Karpas-422 (cell line): ENCODE data around the gene TMCO6. TPM values are rescaled to one million over a fixed set of nuclear protein-coding genes. Genes with fewer than 3 reads are reported as not detected.

ENCODE experiments used
- DNase-seq: peaks from one replicate; pipeline ENCODE4 v3.0.0-alpha.2; 2015
- H2AFZ ChIP-seq: fragments of 200-600 bp; sonication (generic); 2 replicates; pipeline ENCODE4 v1.6.1; 2014; ENCODE audit warnings: antibody characterized with exemption, low read length, mixed read lengths
- H3K27ac ChIP-seq: fragments of 200-600 bp; sonication (generic); 2 replicates; pipeline ENCODE4 v1.5.1; 2014; ENCODE audit warnings: mild to moderate bottlenecking, low read length, moderate library complexity
- H3K27me3 ChIP-seq: fragments of 200-600 bp; sonication (generic); 2 replicates; pipeline ENCODE4 v1.6.1; 2014; ENCODE audit warnings: low read length, mixed read lengths
- H3K36me3 ChIP-seq: fragments of 200-600 bp; sonication (generic); 2 replicates; pipeline ENCODE4 v1.6.1; 2014; ENCODE audit warnings: low read length, mixed read lengths; ENCODE audit not compliant: insufficient read depth
- H3K4me1 ChIP-seq: fragments of 200-600 bp; sonication (generic); 2 replicates; pipeline ENCODE4 v1.6.1; 2014; ENCODE audit warnings: mild to moderate bottlenecking, low read length, mixed read lengths
- H3K4me2 ChIP-seq: fragments of 200-600 bp; sonication (generic); 2 replicates; pipeline ENCODE4 v1.6.1; 2014; ENCODE audit warnings: low read length, low read depth, mild to moderate bottlenecking; ENCODE audit not compliant: poor library complexity, severe bottlenecking
- H3K4me3 ChIP-seq: fragments of 200-600 bp; sonication (generic); 2 replicates; pipeline ENCODE4 v1.5.1; 2014; ENCODE audit warnings: mild to moderate bottlenecking, antibody characterized with exemption, low read length, mixed read lengths
- H3K79me2 ChIP-seq: fragments of 200-600 bp; sonication (generic); 2 replicates; pipeline ENCODE4 v1.6.1; 2014; ENCODE audit warnings: mild to moderate bottlenecking, low read length, mixed read lengths
- H3K9ac ChIP-seq: fragments of 200-600 bp; sonication (generic); 2 replicates; pipeline ENCODE4 v1.6.0; 2014; ENCODE audit warnings: low read length
- H3K9me2 ChIP-seq: fragments of 200-600 bp; sonication (generic), shearing (Covaris generic); replicated peaks from 2 replicates; pipeline ENCODE4 v1.6.0; 2014; ENCODE audit warnings: mild to moderate bottlenecking, low read length, moderate library complexity; ENCODE audit not compliant: insufficient read depth
- H3K9me3 ChIP-seq: fragments of 300-700, 200-600 bp; sonication (generic); 2 replicates; pipeline ENCODE4 v1.6.1; 2014; ENCODE audit warnings: low read length, mixed read lengths
- H4K20me1 ChIP-seq: fragments of 200-600 bp; sonication (generic); 2 replicates; pipeline ENCODE4 v1.6.1; 2014; ENCODE audit warnings: mild to moderate bottlenecking, antibody characterized with exemption, low read length, low read depth; ENCODE audit not compliant: insufficient read depth
- total RNA-seq: library from RNA; depleted of rRNA; stranded (reverse); fragments of >200 nt; shearing (Covaris generic); gene quantifications from 2 replicates; pipeline ENCODE4 v1.2.3, GENCODE V29; 2014; ENCODE audit warnings: low replicate concordance

TMCO6 gene
- total RNA-seq, 1 experiment from 2014 or later, result 23.8 TPM

DNA sequence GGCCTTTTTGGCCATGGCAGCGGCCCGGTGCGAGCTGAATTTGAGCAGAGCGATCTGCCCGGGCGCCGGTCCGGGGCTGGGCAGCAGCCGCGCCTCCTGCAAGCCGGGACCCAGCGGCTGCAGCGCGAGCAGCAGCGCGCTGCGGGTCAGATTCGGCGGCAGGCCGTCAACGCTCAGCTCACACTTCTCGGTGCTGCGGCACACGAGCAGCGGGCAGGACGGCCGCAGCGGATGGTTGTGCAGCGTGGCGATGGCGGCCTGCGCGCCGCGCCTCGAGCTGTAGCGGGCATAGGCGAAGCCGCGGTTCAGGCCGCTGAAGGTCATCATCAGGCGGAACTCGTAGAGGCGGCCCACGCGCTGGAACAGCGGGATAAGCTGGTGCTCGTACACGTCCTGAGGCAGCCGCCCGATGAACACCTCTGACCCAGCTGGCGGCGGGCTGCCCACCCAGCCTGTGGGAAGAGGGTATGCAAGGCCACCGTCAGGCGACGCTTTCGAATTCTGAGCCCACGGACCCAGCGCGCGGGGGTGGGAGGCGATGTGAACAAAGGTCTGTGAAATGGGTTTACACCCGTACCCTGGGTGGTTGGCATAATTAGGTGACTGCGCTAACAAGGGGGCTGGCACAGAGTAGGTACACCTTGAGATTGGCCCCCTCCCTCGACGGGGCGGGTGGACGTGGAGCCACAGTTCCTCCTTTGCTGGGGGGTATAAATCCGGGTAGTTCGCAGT is 33.4 kb downstream of the TMCO6 start:
- H3K27ac ChIP-seq, result no peak overlapping the region
- no peaks in the 10 kb centered on the region for H3K9me2 ChIP-seq
- H3K4me1 ChIP-seq, result no peaks in the 10 kb centered on the region
- no peak for DNase-seq
- H2AFZ ChIP-seq, result no peak overlapping the region
- H3K36me3 ChIP-seq, result peaks cover 35% of the 10 kb centered on the region
- H3K27me3 ChIP-seq, result no peaks in the 10 kb centered on the region
- H3K4me2 ChIP-seq, result no peak overlapping the region
- H3K9me3 ChIP-seq, result no peaks in the 10 kb centered on the region
- H3K79me2 ChIP-seq, result peaks cover 17% of the 10 kb centered on the region
- H3K4me3 ChIP-seq, result no peak overlapping the region
- no peak overlapping the region for H3K9ac ChIP-seq
- H4K20me1 ChIP-seq, result 0 out of 2 replicates have a peak, but pooled peaks cover 2% of the 10 kb centered on the region

DNA sequence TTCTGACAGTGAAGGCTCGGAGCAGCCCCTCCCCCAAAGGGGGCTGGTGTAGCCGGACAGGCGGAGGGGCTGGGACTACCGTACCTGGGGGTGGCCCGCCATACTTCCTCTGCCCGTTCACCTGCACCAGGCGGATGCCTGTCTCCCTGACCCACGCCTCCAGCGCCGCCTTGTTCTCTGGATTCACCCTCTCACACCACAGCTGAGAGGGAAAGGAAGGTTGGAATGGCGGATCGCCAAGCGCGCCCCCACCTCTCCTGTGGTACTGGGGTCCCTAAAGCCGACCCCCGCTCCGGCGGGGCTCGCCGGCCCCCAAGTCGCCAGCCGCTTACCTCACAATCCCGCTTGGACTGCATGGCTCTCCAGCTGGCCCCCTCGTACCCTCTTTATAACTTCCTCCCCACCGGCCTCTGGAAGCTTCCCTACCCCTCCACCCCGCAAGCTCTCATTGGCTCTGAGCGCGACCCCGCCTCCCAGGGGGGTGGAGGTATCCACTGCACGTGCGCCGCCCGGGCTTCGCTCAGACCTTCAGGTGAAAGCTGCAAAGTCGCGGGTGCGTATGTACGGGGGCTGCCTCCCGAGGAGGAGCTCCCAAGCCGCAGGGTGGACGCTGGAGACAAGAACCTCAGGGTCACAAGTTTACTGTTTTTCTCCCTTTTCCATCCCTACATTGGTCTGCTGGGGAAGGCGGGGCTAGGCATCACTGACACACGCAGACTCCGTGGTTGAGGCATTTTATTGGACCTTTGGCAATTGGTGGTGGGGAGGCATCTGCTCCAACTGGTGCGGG is 34.1 kb downstream of the TMCO6 start, which contains the start of gene DND1:
Gene DND1 (minus strand): TSS at position 390 of the 790 bp plus-strand sequence. CDS start 34 bp downstream, at position 356.
- H3K9me2 ChIP-seq, result no peaks in the 10 kb centered on the region
- no peak within 1 kb of the TSS for H3K4me2 ChIP-seq
- H4K20me1 ChIP-seq, result 0 out of 2 replicates have a peak, but pooled peaks cover under 1% of the 10 kb centered on the region

DNA sequence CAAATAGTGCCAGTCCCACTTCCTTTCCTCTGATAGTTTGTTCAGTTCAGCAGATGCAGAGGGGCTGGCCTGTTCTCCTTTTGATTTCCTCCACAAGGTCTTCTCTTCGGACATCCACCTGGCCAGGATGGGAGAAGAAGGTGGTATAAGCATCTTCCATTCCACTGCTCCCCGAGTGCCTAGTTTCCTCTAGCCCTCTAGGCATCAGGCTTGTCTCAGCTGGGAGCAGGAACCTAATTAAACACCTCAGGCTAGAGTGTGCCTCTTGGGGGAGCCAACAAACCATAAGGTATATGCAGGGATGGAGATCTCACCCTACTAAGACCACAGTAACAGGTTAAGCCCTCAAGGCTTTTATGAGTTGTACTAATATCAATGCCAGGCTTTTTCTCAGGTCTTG is 35.0 kb downstream of the TMCO6 start:
- Histone ChIP-seq H3K79me2 (peaks cover 3% of the 10 kb centered on the region; the same call in 1 of the 2 replicates), H3K27me3 (no peaks in the 10 kb centered on the region), H3K36me3 (peaks cover 24% of the 10 kb centered on the region), H2AFZ (no peak overlapping the region), H3K4me2 (no peak overlapping the region), H3K4me1 (no peaks in the 10 kb centered on the region), H3K9me3 (no peaks in the 10 kb centered on the region), H3K4me3 (no peak overlapping the region), H4K20me1 (no peaks in the 10 kb centered on the region), H3K9ac (no peak overlapping the region), H3K9me2 (no peaks in the 10 kb centered on the region), H3K27ac (no peak overlapping the region)
- DNase-seq, result no peak

More for the DNA sequence above, 34.1 kb downstream of the TMCO6 start, which contains the start of gene DND1:
- H3K4me1 ChIP-seq, result no peaks in the 10 kb centered on the region
- no peak within 1 kb of the TSS for H3K4me3 ChIP-seq
- H3K27ac ChIP-seq, result no peak within 1 kb of the TSS
- H3K79me2 ChIP-seq, result peaks cover 9% of the 10 kb centered on the region
- no peak within 1 kb of the TSS for H3K9ac ChIP-seq
- H3K27me3 ChIP-seq, result no peaks in the 10 kb centered on the region
- peaks cover 28% of the 10 kb centered on the region for H3K36me3 ChIP-seq
- no peak for DNase-seq
- no peak within 1 kb of the TSS for H2AFZ ChIP-seq
- no peaks in the 10 kb centered on the region for H3K9me3 ChIP-seq

DNA sequence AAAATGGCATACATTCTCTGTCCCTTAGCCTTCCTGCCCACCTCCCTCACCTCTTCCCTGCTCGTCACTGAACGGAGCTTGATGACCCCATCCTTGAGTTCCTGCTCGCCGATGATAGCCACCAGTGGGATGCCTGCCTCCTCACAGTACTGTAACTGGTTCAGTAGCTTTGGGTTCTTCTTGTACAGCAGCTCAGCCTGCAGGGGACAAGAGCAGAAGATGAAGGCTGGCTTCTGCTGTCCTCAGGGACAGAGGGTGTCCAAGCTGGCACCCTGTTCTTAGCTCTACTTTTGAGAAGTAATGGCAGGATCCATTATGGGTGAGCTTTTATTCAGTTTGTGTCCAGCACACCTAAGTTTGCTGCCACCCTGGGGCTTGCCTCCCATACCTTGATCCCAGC is 35.4 kb downstream of the TMCO6 start:
- H3K27ac ChIP-seq, result no peak overlapping the region
- no peak overlapping the region for H2AFZ ChIP-seq
- H3K9me3 ChIP-seq, result no peaks in the 10 kb centered on the region
- peaks cover 3% of the 10 kb centered on the region; the same call in 1 of the 2 replicates for H3K79me2 ChIP-seq
- H3K9me2 ChIP-seq, result no peaks in the 10 kb centered on the region
- H4K20me1 ChIP-seq, result no peaks in the 10 kb centered on the region
- H3K27me3 ChIP-seq, result no peaks in the 10 kb centered on the region
- no peak overlapping the region for H3K4me2 ChIP-seq
- no peak overlapping the region for H3K9ac ChIP-seq
- H3K4me1 ChIP-seq, result no peaks in the 10 kb centered on the region
- H3K36me3 ChIP-seq, result peaks cover 20% of the 10 kb centered on the region
- DNase-seq, result no peak
- H3K4me3 ChIP-seq, result no peak overlapping the region

DNA sequence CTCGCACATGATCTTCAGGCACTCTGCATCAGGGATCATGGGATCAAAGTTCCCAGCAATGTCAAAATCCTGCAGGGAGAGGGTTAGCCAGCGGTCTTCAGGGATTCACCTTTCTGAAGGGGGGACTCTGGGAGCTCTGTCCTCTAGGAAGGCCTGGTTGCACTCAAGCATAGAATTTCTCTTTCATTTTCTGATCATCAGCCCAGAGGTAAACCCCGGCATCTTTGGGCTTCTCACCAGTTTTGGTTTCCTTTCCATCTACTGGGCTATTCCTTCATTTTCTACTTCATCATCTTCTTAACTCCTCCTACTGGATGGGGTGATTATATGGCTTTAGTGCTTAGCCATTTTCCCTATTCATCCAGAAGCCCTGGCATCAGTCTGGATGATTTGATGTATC is 38.7 kb downstream of the TMCO6 start:
- no peak overlapping the region for H2AFZ ChIP-seq
- H3K36me3 ChIP-seq, result peaks cover 17% of the 10 kb centered on the region

DNA sequence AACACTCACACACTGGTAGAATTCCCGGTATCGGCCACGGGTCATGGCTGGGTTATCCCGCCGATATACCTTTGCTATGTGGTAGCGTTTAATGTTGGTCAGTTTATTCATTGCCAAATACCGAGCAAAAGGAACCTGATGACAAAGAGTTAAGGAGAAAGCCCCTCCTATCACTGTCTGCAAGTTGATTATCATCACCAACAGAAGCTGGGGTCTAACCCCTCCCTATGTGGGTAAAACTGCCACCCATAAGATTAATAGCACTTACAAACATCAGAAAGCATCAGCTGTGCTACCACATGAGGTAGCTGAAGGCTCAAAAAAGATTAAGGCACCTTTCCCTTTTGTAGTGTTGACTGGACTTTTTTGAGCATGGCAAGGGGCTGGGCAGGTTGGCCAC is 39.7 kb downstream of the TMCO6 start:
- DNase-seq, result no peak
- Histone ChIP-seq H3K27me3 (no peaks in the 10 kb centered on the region), H3K27ac (no peak overlapping the region), H2AFZ (no peak overlapping the region), H3K9me2 (no peaks in the 10 kb centered on the region), H3K9ac (no peak overlapping the region), H3K4me1 (no peaks in the 10 kb centered on the region), H4K20me1 (no peaks in the 10 kb centered on the region), H3K79me2 (no peaks in the 10 kb centered on the region), H3K36me3 (peaks cover 20% of the 10 kb centered on the region), H3K4me3 (no peak overlapping the region), H3K4me2 (no peak overlapping the region), H3K9me3 (no peaks in the 10 kb centered on the region)

More for the DNA sequence above, 38.7 kb downstream of the TMCO6 start:
- Histone ChIP-seq H3K27me3 (no peaks in the 10 kb centered on the region), H3K9ac (no peak overlapping the region), H3K27ac (no peak overlapping the region), H3K4me3 (no peak overlapping the region), H3K9me3 (no peaks in the 10 kb centered on the region), H4K20me1 (no peaks in the 10 kb centered on the region), H3K4me1 (no peaks in the 10 kb centered on the region), H3K79me2 (no peaks in the 10 kb centered on the region), H3K9me2 (no peaks in the 10 kb centered on the region), H3K4me2 (no peak overlapping the region)
- no peak for DNase-seq

DNA sequence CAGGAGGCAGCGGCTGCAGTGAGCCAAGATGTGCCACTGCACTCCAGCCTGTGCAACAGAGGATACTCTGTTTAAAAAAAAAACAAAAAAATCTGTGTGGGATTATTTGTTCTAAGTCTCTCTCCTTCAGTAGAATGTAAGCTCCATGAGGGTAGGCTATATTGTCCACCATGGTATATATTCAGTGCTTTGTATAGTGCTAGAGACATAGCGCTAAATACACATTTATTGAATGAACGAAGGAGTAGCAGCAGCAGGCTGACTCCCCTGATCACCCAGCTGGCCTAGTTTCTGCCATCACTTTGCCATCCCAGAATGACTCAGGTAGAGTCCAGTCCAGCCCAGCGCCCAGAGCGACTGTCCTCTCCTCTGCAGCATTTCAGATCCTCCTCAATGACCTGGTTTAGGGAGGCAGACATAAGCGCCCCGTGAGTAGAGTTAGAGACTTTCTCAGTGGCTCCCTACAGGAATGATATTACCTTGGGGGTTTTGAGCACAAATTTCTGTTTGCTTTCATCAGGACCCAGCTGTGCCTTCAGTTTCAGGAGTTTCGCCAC is 51.2 kb downstream of the TMCO6 start:
- peaks cover 20% of the 10 kb centered on the region for H3K4me1 ChIP-seq
- no peaks in the 10 kb centered on the region for H3K9me3 ChIP-seq
- peaks cover 62% of the 10 kb centered on the region for H3K79me2 ChIP-seq
- H3K27ac ChIP-seq, result no peak overlapping the region
- H2AFZ ChIP-seq, result no peak overlapping the region
- no peaks in the 10 kb centered on the region for H4K20me1 ChIP-seq
- peak overlapping the region; percentile 88 for H3K9ac ChIP-seq
- H3K4me3 ChIP-seq, result peak overlapping the region; percentile 88
- peaks cover 26% of the 10 kb centered on the region; the same call in 1 of the 2 replicates for H3K36me3 ChIP-seq
- no peaks in the 10 kb centered on the region for H3K9me2 ChIP-seq
- no peaks in the 10 kb centered on the region for H3K27me3 ChIP-seq
- no peak for DNase-seq
- peak overlapping the region; percentile 91 for H3K4me2 ChIP-seq
